A549 treated with GW870086 at 1 μM for 4 hours (cell line): ENCODE results near the gene DBP. TPM values are rescaled to one million over a fixed set of nuclear protein-coding genes. Genes with fewer than 3 reads are reported as not detected.

Experiments
- total RNA-seq: library from RNA; stranded (reverse); fragments of 200-300 nt; extraction: Qiagen RNA extraction; gene quantifications from 5 replicates; pipeline ENCODE4 v1.2.3, GENCODE V29; 2022; ENCODE audit warnings: low read depth

DBP gene
- total RNA-seq = 1.1 to 2.5 TPM (median 2.0 TPM) in 5 replicates

GRCh38 chr19:48636859-48637448, at the start of gene DBP:
TSS of gene DBP (minus strand) at chr19:48637379. CDS start at chr19:48636994, 385 bp downstream.

GRCh38 chr19:48672994-48673393, 35.8 kb upstream of the DBP start, which contains the start of gene NTN5:
TSS of gene NTN5 (minus strand) at chr19:48673017. CDS start at chr19:48670986, 2,031 bp downstream.

GRCh38 chr19:48646001-48646721, 9.0 kb upstream of the DBP start, which contains the start of gene CA11:
TSS of gene CA11 (minus strand) at chr19:48646187. CDS start at chr19:48645632, 555 bp downstream.

GRCh38 chr19:48618916-48619691, 18.1 kb downstream of the DBP start, which contains the start of the genes RPL18 and SPHK2:
TSS of gene RPL18 (minus strand) at chr19:48619178. CDS start at chr19:48619143, 35 bp downstream.
TSS of gene SPHK2 (plus strand) at chr19:48619506. CDS start at chr19:48620515, 1,009 bp downstream.

GRCh38 chr19:48614436-48615230, 22.5 kb downstream of the DBP start, which contains the start of gene FAM83E:
TSS of gene FAM83E (minus strand) at chr19:48615076. CDS start at chr19:48613372, 1,704 bp downstream.

GRCh38 chr19:48606463-48607358, 30.5 kb downstream of the DBP start, which contains the start of gene SPACA4:
TSS of gene SPACA4 (plus strand) at chr19:48606742. CDS start at chr19:48606979, 237 bp downstream.

Other genes with a start within 250 kb of the DBP start
- 349 to 445 TPM (median 427 TPM) in 5 replicates for gene KDELR1, start 245.8 kb downstream of the DBP start, total RNA-seq
- 6.9 to 10.3 TPM (median 9.5 TPM) in 5 replicates for gene GRIN2D, start 243.7 kb downstream of the DBP start, total RNA-seq
- 94.7 to 125 TPM (median 108 TPM) in 5 replicates for gene GRWD1, start 191.4 kb downstream of the DBP start, total RNA-seq
- gene KCNJ14, start 181.8 kb downstream of the DBP start, total RNA-seq = 0.97 to 2.1 TPM (median 1.3 TPM) in 5 replicates
- 51.9 to 62.0 TPM (median 60.1 TPM) in 5 replicates for gene CYTH2, start 168.0 kb downstream of the DBP start, total RNA-seq
- gene LMTK3, start 125.5 kb downstream of the DBP start, total RNA-seq = 3.0 to 6.3 TPM (median 5.3 TPM) in 5 replicates
- 12.4 to 18.3 TPM (median 16.6 TPM) in 5 replicates for gene SULT2B1, start 85.2 kb downstream of the DBP start, total RNA-seq
- gene SPACA4, start 30.6 kb downstream of the DBP start, total RNA-seq = 0.31 TPM in 1 of 5 replicates, not detected in the others
- 0.08 to 0.63 TPM (median 0.18 TPM) in 5 replicates for gene FAM83E, start 22.3 kb downstream of the DBP start, total RNA-seq
- 3,056 to 3,829 TPM (median 3,206 TPM) in 5 replicates for gene RPL18, start 18.2 kb downstream of the DBP start, total RNA-seq
- 12.0 to 16.9 TPM (median 13.6 TPM) in 5 replicates for gene SPHK2, start 17.9 kb downstream of the DBP start, total RNA-seq
- gene CA11, start 8.8 kb upstream of the DBP start, total RNA-seq = 8.9 to 12.7 TPM (median 11.1 TPM) in 5 replicates
- gene NTN5, start 35.6 kb upstream of the DBP start, total RNA-seq = 0.08 to 0.29 TPM (median 0.17 TPM) in 5 replicates
- not detected in 5 replicates for gene FUT2, start 58.6 kb upstream of the DBP start, total RNA-seq
- gene MAMSTR, start 82.3 kb upstream of the DBP start, total RNA-seq = 0.30 to 0.50 TPM (median 0.41 TPM) in 5 replicates
- gene RASIP1, start 103.2 kb upstream of the DBP start, total RNA-seq = 0.51 to 0.67 TPM (median 0.56 TPM) in 5 replicates
- gene IZUMO1, start 109.5 kb upstream of the DBP start, total RNA-seq = not detected in 5 replicates
- gene FUT1, start 115.3 kb upstream of the DBP start, total RNA-seq = 0.03 to 0.10 TPM (median 0.08 TPM) in 5 replicates
- not detected in 5 replicates for gene FGF21, start 118.1 kb upstream of the DBP start, total RNA-seq
- gene BCAT2, start 173.7 kb upstream of the DBP start, total RNA-seq = 50.8 to 62.8 TPM (median 58.1 TPM) in 5 replicates
- gene HSD17B14, start 199.1 kb upstream of the DBP start, total RNA-seq = 12.3 to 16.2 TPM (median 13.0 TPM) in 5 replicates
- gene PLEKHA4, start 231.2 kb upstream of the DBP start, total RNA-seq = 1.1 to 2.2 TPM (median 1.5 TPM) in 5 replicates
- gene PPP1R15A, start 235.0 kb upstream of the DBP start, total RNA-seq = 84.1 to 116 TPM (median 94.2 TPM) in 5 replicates